Activated B cell treated with CpG ODN at 0.5 μM for 24 hours (primary cell): ENCODE results near the gene TNFRSF17. TPM values are rescaled to one million over a fixed set of nuclear protein-coding genes. Genes with fewer than 3 reads are reported as not detected.
A peak's percentile ranks its signal among the peaks of the same experiment; 100 is the strongest.

Experiments
- ATAC-seq: fragments of 200-7000 bp; cut with Tn5 transposase; one replicate; pipeline ENCODE4 v1.10.0; 2021; ENCODE audit warnings: low read depth, mild to moderate bottlenecking, moderate library complexity
- CTCF ChIA-PET: fragments of 350-600 bp; sonication (Branson Sonifier 250); formaldehyde crosslinking; loops from one replicate; lab custom pipeline; 2021; ENCODE audit warnings: antibody characterized with exemption; lab: Charles Lee
- POLR2A ChIA-PET: fragments of 350-600 bp; sonication (Branson Sonifier 250); formaldehyde crosslinking; loops from one replicate; lab custom pipeline; 2021; ENCODE audit warnings: antibody characterized with exemption; lab: Charles Lee
- DNase-seq: peaks from one replicate; pipeline ENCODE4 v3.0.0; 2022
- H3K27ac Mint-ChIP-seq: one replicate; pipeline ENCODE4 v1.8.0; 2020; ENCODE audit warnings: mixed read lengths
- H3K27me3 Mint-ChIP-seq: one replicate; pipeline ENCODE4 v1.8.0; 2021; ENCODE audit warnings: mixed read lengths
- H3K36me3 Mint-ChIP-seq: one replicate; pipeline ENCODE4 v1.8.0; 2021; ENCODE audit warnings: low read depth, mixed read lengths
- H3K4me1 Mint-ChIP-seq: one replicate; pipeline ENCODE4 v1.8.0; 2021; ENCODE audit warnings: mixed read lengths
- H3K4me3 Mint-ChIP-seq: one replicate; pipeline ENCODE4 v1.8.0; 2020; ENCODE audit warnings: mild to moderate bottlenecking, mixed read lengths
- H3K9me3 Mint-ChIP-seq: one replicate; pipeline ENCODE4 v1.8.0; 2020; ENCODE audit warnings: mixed read lengths
- CTCF ChIP-seq: fragments of 200-600 bp; IDR thresholded peaks from one replicate; pipeline ENCODE4 v1.8.0; 2022; ENCODE audit warnings: antibody characterized with exemption, mild to moderate bottlenecking
- intact Hi-C: fragments of 100-400 bp; cut with micrococcal nuclease; formaldehyde crosslinking; loops from one replicate; pipeline ENCODE4 v1.15.1; 2024
- total RNA-seq: library from RNA; stranded (reverse); gene quantifications from 2 replicates; pipeline ENCODE4 v1.2.3, GENCODE V29; 2022

Gene TNFRSF17
- total RNA-seq, 1 donor from 2014 or later, result 8.0 TPM

- no peaks in the 10 kb centered on the region for H3K27me3 Mint-ChIP-seq
- ChIA-PET POLR2A (interaction anchor here (0.6 to 1.2 kb wide), 2 partner anchors 18 to 24 kb away, joined by 3 to 4 read pairs; no protein-coding TSS in a partner anchor), CTCF (interaction anchor here (1.1 kb wide), 1 partner anchor 93 kb away, joined by 4 read pairs; no protein-coding TSS in a partner anchor)
- ATAC-seq (no peak), DNase-seq (no peak)
- intact Hi-C loops, result no loop called here
- no peak for TF ChIP-seq CTCF
- H3K36me3 Mint-ChIP-seq, result peaks cover 74% of the 10 kb centered on the region
- H3K27ac Mint-ChIP-seq, result peak overlapping the region; percentile 41
- no peak overlapping the region for H3K4me3 Mint-ChIP-seq
- H3K9me3 Mint-ChIP-seq, result no peaks in the 10 kb centered on the region
- H3K4me1 Mint-ChIP-seq, result peaks cover 22% of the 10 kb centered on the region
Observed at GRCh38 chr16:12002447-12003006, 37.5 kb downstream of the TNFRSF17 start.

GRCh38 chr16:12006637-12007036 lies 41.6 kb downstream of the TNFRSF17 start:
- no peak for DNase-seq
- Mint-ChIP-seq H3K4me3 (no peak overlapping the region), H3K4me1 (peaks cover 30% of the 10 kb centered on the region), H3K36me3 (peaks cover 53% of the 10 kb centered on the region), H3K9me3 (no peaks in the 10 kb centered on the region), H3K27me3 (no peaks in the 10 kb centered on the region), H3K27ac (no peak overlapping the region)
- ATAC-seq, result no peak
- intact Hi-C loops, result no loop called here
- POLR2A ChIA-PET, result interaction anchor here (0.7 to 1.4 kb wide), 2 partner anchors 14 to 39 kb away, joined by 3 read pairs; no protein-coding TSS in a partner anchor
- CTCF ChIA-PET, result no interaction called here
- TF ChIP-seq CTCF, result no peak

- ChIA-PET CTCF (no interaction called here), POLR2A (interaction anchor here (1.9 to 2.1 kb wide), 2 partner anchors 8 to 11 kb away, joined by 4 to 7 read pairs; no protein-coding TSS in a partner anchor)
- Mint-ChIP-seq H3K27ac (peak overlapping the region; percentile 88), H3K36me3 (peaks cover 44% of the 10 kb centered on the region), H3K4me1 (peaks cover 47% of the 10 kb centered on the region), H3K9me3 (no peaks in the 10 kb centered on the region), H3K4me3 (peak overlapping the region; percentile 28), H3K27me3 (no peaks in the 10 kb centered on the region)
- intact Hi-C loops, result no loop called here
- no peak for ATAC-seq
- no peak for DNase-seq
- TF ChIP-seq CTCF, result no peak
Observed at GRCh38 chr16:12009462-12009861, 44.5 kb downstream of the TNFRSF17 start.

GRCh38 chr16:12009922-12010321 lies 44.9 kb downstream of the TNFRSF17 start:
- H3K9me3 Mint-ChIP-seq, result no peaks in the 10 kb centered on the region
- H3K4me3 Mint-ChIP-seq, result peak overlapping the region; percentile 28
- no peaks in the 10 kb centered on the region for H3K27me3 Mint-ChIP-seq
- no peak for DNase-seq
- no peak for TF ChIP-seq CTCF
- ChIA-PET CTCF (no interaction called here), POLR2A (interaction anchor here (1.2 to 2.1 kb wide), 3 partner anchors 8 to 25 kb away, joined by 4 to 7 read pairs (median 6); no protein-coding TSS in a partner anchor)
- no peak for ATAC-seq
- peaks cover 42% of the 10 kb centered on the region for H3K36me3 Mint-ChIP-seq
- peak overlapping the region; percentile 88 for H3K27ac Mint-ChIP-seq
- intact Hi-C loops, result loop anchor here (2.0 to 5.0 kb wide), 3 partner anchors 13 to 33 kb away; partner anchors contain the start of gene SNX29
- peaks cover 50% of the 10 kb centered on the region for H3K4me1 Mint-ChIP-seq
